HG03139 (cell line): ENCODE results near the gene ZMIZ1.

Experiments
- ATAC-seq: cut with Tn5 transposase; IDR thresholded peaks from one replicate; pipeline ENCODE4 v1.9.1; 2021; ENCODE audit not compliant: unreplicated experiment

ZMIZ1 gene

GRCh38 chr10:79224263-79224949 lies 155.6 kb downstream of the ZMIZ1 start:
- ATAC-seq, result no peak

DNA sequence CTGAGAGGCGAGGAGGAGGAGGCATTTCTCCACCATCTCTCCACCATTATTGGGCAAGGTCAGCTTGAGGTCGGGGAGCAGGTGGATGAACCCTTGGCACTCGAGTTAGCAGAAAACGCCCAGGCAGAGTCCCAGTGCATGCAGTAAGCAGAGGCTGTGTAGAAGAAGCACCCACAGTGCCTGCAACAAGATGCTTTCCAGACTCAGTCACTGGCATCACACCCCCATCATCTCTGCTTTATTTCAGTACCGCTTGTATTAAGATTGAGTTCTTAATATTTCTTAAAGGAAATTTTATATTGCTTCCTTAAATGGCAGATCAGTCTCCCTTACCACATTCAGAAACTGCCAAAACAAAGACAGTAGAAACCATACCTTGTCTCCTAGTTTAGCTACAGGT lies 156.2 kb downstream of the ZMIZ1 start:
- ATAC-seq, result no peak

- no peak for ATAC-seq
Measured at GRCh38 chr10:79226391-79227245, 157.9 kb downstream of the ZMIZ1 start.

- no peak for ATAC-seq
Measured at GRCh38 chr10:79229071-79229541, 160.3 kb downstream of the ZMIZ1 start.

- no peak for ATAC-seq
Measured at GRCh38 chr10:79229830-79230327, 161.1 kb downstream of the ZMIZ1 start.

GRCh38 chr10:79230328-79230830 lies 161.6 kb downstream of the ZMIZ1 start:
- ATAC-seq, result no peak

- ATAC-seq, result no peak
Measured at GRCh38 chr10:79230850-79231249, 162.1 kb downstream of the ZMIZ1 start.

DNA sequence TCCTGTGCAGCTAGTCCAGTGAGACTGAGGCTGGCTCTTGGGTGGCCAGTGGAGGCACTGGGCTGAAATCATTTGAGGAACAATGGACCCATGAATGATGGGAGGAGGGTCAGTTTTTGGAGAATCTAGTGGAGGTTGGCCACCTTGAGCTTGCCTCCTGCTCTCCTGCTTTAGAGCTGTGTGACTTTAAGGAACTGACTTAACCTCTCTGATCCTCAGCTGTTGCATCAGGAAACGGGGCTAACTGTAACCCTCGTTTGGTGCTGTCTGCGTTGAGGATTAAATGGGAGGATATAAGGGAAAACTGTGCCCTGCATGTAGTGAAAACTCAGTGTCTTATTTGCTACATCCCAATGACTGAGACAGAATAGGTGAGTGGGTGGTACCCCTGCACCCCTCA lies 163.1 kb downstream of the ZMIZ1 start:
- ATAC-seq, result no peak

DNA sequence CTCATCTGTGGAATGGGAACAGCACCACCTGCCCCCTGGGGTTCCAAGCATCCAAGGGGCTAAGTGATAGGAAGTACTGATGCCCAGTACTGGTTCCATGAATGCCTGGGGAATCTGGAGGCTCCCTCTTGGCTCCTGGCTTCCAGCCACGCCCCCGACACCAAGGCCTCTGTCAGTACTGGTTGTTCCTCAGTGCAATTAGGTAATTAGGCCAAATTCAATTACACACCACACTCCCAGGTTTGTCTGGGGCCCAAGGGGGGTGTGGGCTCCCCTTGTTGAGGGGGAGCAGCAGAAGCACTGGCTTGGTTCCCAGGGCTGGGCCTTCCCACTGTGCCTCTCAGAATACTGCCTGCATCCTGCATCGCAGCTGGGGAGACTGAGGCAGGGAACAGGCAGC lies 164.1 kb downstream of the ZMIZ1 start:
- no peak for ATAC-seq

GRCh38 chr10:79234391-79235315 lies 165.9 kb downstream of the ZMIZ1 start:
- no peak for ATAC-seq

- no peak for ATAC-seq
Measured at GRCh38 chr10:79235765-79236432, 167.1 kb downstream of the ZMIZ1 start.

- no peak for ATAC-seq
Measured at GRCh38 chr10:79236433-79236765, 167.6 kb downstream of the ZMIZ1 start.

DNA sequence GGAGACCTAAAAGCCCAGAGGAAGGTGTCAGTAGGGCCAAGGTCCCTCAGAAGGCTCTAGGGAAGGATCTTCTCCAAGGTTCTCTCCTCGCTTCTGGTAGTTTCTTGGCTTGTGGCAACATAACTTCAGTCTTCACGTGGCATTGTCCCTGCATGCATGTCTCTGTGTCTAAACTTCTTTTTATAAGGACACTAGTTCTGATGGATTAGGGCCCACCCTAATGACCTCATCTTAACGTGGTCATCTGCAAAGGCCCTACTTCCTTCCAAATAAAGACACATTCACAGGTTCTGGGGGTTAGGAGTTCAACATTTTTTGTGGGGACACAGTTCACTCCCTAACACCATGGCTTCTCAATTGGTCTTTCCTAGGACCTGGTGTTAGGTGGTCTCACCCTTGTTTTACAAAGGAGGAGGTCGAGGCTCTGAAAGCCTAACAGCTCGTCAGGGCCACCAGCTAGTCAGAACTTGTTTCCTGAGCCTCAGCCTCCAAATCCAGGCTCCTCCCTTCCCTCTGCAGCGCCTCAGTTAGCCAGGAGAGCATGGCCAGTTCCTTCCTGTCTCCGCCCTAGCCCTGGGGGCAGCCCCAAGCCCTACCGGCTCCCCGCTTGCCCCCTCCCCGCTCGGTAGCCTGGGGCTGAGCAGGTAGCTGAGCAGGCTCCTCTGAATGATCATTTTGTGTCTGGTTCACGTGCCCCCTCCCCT lies 168.8 kb downstream of the ZMIZ1 start:
- ATAC-seq, result no peak

DNA sequence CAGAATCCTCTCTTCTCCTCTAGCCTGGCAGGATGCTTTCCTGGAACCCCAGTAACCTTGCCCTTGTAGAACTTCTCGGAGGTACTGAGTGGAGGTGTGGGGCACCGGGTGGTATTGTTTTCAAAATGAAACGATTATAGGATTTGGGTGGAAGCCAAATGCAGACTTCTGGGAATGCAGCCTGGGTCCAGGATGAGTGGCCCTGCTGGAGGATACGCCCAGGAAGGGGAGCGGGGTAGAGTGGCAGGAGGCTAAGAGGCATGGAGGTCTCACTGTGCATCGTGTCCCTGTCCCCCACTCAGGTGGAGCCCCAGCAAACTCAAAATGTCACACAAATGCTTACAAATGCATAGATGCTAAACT lies 169.4 kb downstream of the ZMIZ1 start:
- no peak for ATAC-seq

- ATAC-seq, result no peak
Measured at GRCh38 chr10:79238606-79239005, 169.8 kb downstream of the ZMIZ1 start.

DNA sequence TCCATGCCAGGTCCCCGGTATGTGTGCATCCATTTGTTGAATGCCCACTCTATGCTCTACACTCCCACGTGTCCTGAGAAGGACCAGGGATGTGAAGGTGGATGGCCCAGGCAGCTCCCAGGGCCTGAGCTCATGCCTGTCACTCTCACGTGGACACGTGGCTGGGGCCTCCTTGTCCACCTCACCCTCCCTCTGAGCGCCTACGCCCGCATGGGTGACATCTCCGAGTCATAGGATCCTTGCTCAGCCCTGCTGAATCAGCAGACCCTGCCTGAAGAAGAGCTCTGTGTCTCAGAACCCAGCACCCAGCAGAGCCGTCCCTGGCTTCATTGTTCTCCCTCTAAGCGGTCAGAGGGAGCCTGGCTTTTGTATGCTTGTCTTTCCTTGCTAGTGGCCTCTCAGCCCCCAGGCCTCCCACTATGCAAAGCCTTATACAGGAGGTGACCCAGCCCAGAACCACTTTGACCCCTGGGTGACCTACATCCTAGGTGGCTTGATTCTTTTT lies 170.6 kb downstream of the ZMIZ1 start:
- no peak for ATAC-seq

DNA sequence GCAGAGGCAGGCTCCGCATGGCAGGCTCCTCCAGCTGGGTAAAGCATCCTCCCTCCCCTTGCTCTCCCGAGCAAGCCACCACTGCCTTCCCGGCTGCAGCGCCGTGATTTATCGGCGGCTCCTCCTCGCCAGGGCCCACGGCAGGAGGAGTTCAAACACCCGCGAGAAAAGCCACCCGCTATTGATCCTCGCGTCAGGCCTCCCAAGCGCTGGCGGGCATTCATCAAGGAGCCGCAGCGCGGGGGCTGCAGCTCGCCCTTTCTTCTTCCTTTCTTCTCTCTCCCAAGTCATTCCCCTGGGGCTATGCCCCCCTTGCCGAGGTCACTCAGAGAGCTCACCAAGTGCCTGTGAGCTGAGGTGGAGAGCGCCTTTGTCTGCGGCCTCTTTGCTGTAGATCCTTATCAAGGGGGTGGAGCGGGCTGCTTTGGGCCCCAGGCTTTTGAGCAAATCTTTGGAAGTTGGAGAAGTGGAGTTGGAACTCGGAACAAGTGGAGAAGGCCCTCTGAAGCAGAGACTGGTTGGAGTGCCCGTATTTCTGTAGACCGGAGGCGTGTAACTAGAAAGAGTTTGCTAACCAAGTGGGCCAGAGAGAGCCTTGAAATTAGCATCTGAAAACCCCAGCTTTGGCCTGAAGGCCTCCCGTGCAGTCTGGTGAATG lies 171.3 kb downstream of the ZMIZ1 start:
- ATAC-seq, result no peak

DNA sequence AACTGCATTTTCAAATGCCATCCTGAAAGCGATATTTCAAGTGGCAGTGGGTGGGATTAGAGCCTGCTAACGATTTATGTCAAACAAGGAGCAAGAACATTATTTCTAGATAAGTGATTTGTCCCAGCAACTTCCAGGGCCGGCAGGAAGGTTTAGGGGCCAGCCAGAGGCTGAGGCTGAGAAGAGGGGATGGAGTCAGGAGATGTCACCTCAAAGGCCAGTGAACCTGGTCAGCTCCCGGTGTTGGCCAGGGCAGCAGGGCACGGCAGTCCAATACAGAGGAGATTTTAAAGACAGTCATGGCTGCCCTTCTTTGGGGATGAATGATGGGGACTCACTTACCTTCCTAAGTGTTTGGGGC lies 172.8 kb downstream of the ZMIZ1 start:
- ATAC-seq, result no peak

DNA sequence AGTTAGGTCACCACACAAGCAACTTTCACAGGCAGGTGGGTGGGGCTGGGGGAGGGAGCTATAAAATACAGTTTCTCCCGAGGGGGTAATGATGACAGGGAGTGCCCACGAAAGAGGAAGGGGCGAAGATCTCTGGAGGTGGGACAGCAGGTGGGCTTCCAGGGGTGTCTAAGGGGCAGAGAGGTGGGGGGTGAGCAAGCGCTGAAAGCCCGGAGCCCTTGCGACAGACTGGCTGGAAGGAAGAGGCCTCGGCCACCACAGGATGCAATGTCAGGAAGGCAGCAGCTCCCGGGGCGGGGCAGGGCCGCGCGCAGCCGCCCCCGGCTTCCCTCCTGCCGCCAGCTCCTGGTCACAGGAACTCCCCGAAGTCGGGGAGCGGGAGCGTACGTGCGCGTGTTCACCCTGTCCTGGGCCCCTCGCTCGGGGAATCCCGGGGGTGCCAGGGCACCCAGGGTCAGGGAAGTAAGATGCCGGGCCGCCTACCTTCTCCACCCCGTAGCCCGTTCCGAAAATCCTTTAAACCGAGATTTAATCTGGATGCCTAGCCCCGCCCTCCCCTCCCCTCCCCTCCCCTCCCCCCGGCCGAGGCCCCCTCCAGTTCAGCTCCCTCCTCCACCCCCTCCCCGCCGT lies 173.3 kb downstream of the ZMIZ1 start:
- no peak for ATAC-seq
